Measurements from ENCODE around the gene RPLP1. TPM values are rescaled to one million over a fixed set of nuclear protein-coding genes. Genes with fewer than 3 reads are reported as not detected.

RPLP1 gene
- total RNA-seq, 1 experiment from 2014 or later = 1,587 TPM

DNA sequence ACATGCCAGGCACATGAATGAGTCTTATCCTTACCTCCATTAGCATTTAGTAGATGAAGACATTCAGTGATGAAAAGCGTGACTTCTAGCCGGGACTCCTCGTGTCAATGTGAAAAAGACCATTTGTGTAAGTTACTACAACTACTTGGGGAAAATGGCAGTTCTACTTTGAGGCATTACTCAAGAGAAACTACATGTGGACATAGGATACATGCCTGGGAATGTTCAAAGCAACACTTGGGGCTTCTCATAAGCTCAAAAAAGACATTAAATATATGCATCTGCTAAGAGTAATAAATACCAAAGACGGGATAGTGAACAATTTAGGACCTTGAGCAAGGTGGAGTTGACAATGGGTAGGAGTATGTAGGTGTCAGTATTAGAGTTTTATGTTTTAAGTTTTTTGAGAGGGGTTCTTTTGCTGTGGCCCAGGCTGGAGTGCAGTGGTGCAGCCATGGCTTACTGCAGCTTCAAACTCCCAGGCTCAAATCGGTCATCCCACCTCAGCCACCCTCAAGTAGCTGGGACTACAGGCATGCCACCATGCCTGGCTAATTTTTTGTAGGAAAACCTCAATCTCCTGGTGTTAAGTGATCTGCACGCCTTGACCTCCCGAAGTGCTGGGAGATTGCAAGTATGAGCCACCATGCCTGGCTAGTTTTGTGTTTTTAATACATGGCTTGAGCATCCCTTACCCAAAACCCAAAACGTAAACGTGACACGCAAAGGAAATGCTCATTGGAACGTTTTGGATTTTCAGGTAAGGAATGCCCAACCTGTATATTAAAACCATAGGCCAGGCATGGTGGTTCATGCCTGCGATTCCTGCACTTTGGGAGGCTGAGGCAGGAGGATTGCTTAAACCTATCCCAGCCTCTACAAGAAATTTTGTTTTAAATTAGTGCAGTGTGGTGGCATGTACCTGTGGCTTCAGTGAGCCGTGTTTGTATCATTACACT lies 3.9 kb downstream of the RPLP1 start:
- H3K9me3 Mint-ChIP-seq (ENCODE audit: unreplicated experiment) = no peaks in the 10 kb centered on the region
- peaks cover 12% of the 10 kb centered on the region for H3K4me1 Mint-ChIP-seq (ENCODE audit: low read depth, unreplicated experiment)
- intact Hi-C loops (cut with micrococcal nuclease; ENCODE audit: unreplicated experiment) = no loop called here
- CTCF ChIA-PET = no interaction called here
- no peak for DNase-seq
- no peaks in the 10 kb centered on the region for H3K27me3 Mint-ChIP-seq (ENCODE audit: insufficient read depth, unreplicated experiment)
- H3K36me3 Mint-ChIP-seq (ENCODE audit: insufficient read depth, unreplicated experiment) = peaks cover 72% of the 10 kb centered on the region
- no peak overlapping the region for H3K4me3 Mint-ChIP-seq (ENCODE audit: unreplicated experiment)
- Histone ChIP-seq H3K4me1 (peaks cover under 1% of the 10 kb centered on the region; the same call in 1 of the 2 replicates), H3K9me3 (no peaks in the 10 kb centered on the region), H3K36me3 (ENCODE audit: control insufficient read depth, insufficient read depth, low read length) (peaks cover 3% of the 10 kb centered on the region; the same call in 1 of the 2 replicates), H3K27me3 (replicated peaks; ENCODE audit: control insufficient read depth, insufficient read depth, low read length) (no peaks in the 10 kb centered on the region), H3K4me3 (ENCODE audit: low read depth, low read length) (no peak overlapping the region)
- TF ChIP-seq, protein P1, sequence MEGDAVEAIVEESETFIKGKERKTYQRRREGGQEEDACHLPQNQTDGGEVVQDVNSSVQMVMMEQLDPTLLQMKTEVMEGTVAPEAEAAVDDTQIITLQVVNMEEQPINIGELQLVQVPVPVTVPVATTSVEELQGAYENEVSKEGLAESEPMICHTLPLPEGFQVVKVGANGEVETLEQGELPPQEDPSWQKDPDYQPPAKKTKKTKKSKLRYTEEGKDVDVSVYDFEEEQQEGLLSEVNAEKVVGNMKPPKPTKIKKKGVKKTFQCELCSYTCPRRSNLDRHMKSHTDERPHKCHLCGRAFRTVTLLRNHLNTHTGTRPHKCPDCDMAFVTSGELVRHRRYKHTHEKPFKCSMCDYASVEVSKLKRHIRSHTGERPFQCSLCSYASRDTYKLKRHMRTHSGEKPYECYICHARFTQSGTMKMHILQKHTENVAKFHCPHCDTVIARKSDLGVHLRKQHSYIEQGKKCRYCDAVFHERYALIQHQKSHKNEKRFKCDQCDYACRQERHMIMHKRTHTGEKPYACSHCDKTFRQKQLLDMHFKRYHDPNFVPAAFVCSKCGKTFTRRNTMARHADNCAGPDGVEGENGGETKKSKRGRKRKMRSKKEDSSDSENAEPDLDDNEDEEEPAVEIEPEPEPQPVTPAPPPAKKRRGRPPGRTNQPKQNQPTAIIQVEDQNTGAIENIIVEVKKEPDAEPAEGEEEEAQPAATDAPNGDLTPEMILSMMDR (IDR thresholded peaks at IDR 0.05; ENCODE audit: insufficient read depth in 1 of 2, low read depth in 1 of 2, low read length in 1 of 2, severe bottlenecking in 1 of 2, unreplicated experiment in 1 of 2) = no peak
- POLR2A ChIA-PET = interaction anchor here (0.5 kb wide), 1 partner anchor 54 kb away, joined by 5 read pairs; no protein-coding TSS in a partner anchor
- BruUV-seq (replicated peaks) = no TSS peak
- H3K27ac Mint-ChIP-seq (ENCODE audit: unreplicated experiment) = no peak overlapping the region

DNA sequence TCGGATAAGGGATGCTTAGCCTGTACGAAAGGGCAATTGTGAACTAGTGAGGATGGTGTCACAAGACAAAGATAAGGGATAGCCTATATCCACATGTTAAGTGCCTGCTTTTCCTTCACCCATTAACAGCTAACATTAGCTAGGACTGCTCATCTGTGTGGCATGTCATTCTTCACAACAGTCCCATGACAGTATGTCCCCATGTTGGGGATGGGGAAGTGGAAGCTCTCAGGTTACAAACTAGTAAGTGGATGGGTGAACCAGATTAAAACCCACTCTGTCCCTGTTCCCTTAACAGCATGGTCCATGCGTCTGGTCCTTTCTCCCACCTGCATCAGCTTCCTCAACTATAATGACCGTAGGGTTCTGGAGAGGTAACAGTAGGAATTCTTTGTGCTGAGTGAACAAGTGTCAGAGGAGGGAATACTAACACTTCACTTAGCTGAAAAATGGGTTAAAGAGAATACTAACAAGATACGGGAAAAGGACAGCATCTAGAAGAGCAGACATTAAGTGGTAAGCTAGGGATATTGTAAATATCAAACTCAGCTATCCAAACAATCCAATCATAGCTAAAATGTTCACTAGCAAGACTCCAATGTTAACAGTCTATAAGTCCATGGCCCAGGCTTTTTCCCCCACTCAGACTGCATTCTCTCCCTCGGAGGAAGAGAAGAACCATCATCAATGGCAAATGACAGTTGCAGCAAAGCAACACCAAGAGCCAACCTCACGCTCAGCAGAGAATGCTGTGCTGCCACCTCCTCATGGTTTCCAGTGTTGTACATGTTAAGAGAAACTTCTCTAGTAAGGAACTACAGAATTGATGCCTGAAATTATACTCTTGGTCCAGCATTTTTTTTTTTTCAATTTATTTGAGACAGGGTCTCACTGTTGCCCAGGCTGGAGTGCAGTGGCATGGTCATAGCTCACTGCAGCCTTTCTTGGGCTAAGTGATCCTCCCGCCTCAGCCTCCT lies 5.0 kb downstream of the RPLP1 start:
- H3K27me3 Mint-ChIP-seq (ENCODE audit: insufficient read depth, unreplicated experiment) = no peaks in the 10 kb centered on the region
- no peaks in the 10 kb centered on the region for H3K9me3 ChIP-seq
- intact Hi-C loops (cut with micrococcal nuclease; ENCODE audit: unreplicated experiment) = no loop called here
- TF ChIP-seq, protein P1 (IDR thresholded peaks at IDR 0.05; ENCODE audit: insufficient read depth in 1 of 2, low read depth in 1 of 2, low read length in 1 of 2, severe bottlenecking in 1 of 2, unreplicated experiment in 1 of 2) = no peak
- H3K4me3 ChIP-seq (ENCODE audit: low read depth, low read length) = no peak overlapping the region
- peaks cover 12% of the 10 kb centered on the region for H3K4me1 Mint-ChIP-seq (ENCODE audit: low read depth, unreplicated experiment)
- BruUV-seq (replicated peaks) = no TSS peak
- no peak overlapping the region for H3K27ac Mint-ChIP-seq (ENCODE audit: unreplicated experiment)
- no peaks in the 10 kb centered on the region for H3K9me3 Mint-ChIP-seq (ENCODE audit: unreplicated experiment)
- DNase-seq = no peak
- ChIA-PET POLR2A (no interaction called here), CTCF (no interaction called here)
- peaks cover 3% of the 10 kb centered on the region; the same call in 1 of the 2 replicates for H3K36me3 ChIP-seq (ENCODE audit: control insufficient read depth, insufficient read depth, low read length)
- H3K27me3 ChIP-seq (replicated peaks; ENCODE audit: control insufficient read depth, insufficient read depth, low read length) = no peaks in the 10 kb centered on the region
- H3K4me1 ChIP-seq = no peaks in the 10 kb centered on the region; the same call in 1 of the 2 replicates
- H3K4me3 Mint-ChIP-seq (ENCODE audit: unreplicated experiment) = no peak overlapping the region
- peaks cover 66% of the 10 kb centered on the region for H3K36me3 Mint-ChIP-seq (ENCODE audit: insufficient read depth, unreplicated experiment)

DNA sequence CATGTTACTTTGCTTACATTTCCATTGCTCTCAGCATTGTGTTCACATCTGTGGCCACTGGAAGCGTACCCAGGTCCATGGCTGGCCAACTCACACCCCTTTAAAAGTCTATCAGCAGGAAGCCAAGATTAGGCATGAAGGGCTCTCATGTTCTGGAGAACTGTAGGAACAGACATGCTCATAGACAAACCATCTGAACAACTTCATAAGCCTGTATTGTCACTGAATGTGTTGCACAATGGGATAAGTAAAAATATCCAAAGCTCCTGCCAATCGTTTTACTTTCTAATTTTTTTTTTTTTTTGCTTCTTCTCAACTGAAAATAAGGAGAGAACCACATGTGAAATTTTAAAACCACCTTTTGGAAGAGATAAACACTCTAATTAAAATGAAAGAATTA lies 6.4 kb downstream of the RPLP1 start:
- Histone ChIP-seq H3K9me3 (no peaks in the 10 kb centered on the region), H3K4me3 (ENCODE audit: low read depth, low read length) (no peak overlapping the region), H3K36me3 (ENCODE audit: control insufficient read depth, insufficient read depth, low read length) (peaks cover 1% of the 10 kb centered on the region; the same call in 1 of the 2 replicates), H3K27me3 (replicated peaks; ENCODE audit: control insufficient read depth, insufficient read depth, low read length) (no peaks in the 10 kb centered on the region), H3K4me1 (no peaks in the 10 kb centered on the region; the same call in 1 of the 2 replicates)
- Mint-ChIP-seq H3K27me3 (ENCODE audit: insufficient read depth, unreplicated experiment) (no peaks in the 10 kb centered on the region), H3K27ac (ENCODE audit: unreplicated experiment) (no peak overlapping the region), H3K9me3 (ENCODE audit: unreplicated experiment) (no peaks in the 10 kb centered on the region), H3K36me3 (ENCODE audit: insufficient read depth, unreplicated experiment) (peaks cover 51% of the 10 kb centered on the region), H3K4me3 (ENCODE audit: unreplicated experiment) (no peak overlapping the region), H3K4me1 (ENCODE audit: low read depth, unreplicated experiment) (peaks cover 19% of the 10 kb centered on the region)
- no TSS peak for BruUV-seq (replicated peaks)
- ChIA-PET POLR2A (no interaction called here), CTCF (no interaction called here)
- no peak for DNase-seq
- intact Hi-C loops (cut with micrococcal nuclease; ENCODE audit: unreplicated experiment) = no loop called here
- TF ChIP-seq, protein P1 (IDR thresholded peaks at IDR 0.05; ENCODE audit: insufficient read depth in 1 of 2, low read depth in 1 of 2, low read length in 1 of 2, severe bottlenecking in 1 of 2, unreplicated experiment in 1 of 2) = no peak

Data from Caco-2 (cell line).